ENCODE measurements around the gene CPM. TPM values are rescaled to one million over a fixed set of nuclear protein-coding genes. Genes with fewer than 3 reads are reported as not detected.

CPM gene
- total and polyA plus RNA-seq, 3 experiments from 2014 or later = 0.26 to 1.9 (median 1.6) TPM

Other genes starting within 250 kb of the CPM start
- 100 to 1,000 TPM; 120 to 132 TPM for gene NUP107, start 246.2 kb downstream of the CPM start, total RNA-seq
- gene NUP107, start 246.2 kb downstream of the CPM start, polyA plus RNA-seq = 25.3 TPM
- 1 to 10 TPM; 4.0 to 5.1 TPM for gene SLC35E3, start 187.0 kb downstream of the CPM start, total RNA-seq
- 13.4 TPM for gene SLC35E3, start 187.0 kb downstream of the CPM start, polyA plus RNA-seq
- gene MDM2, start 125.0 kb downstream of the CPM start, total RNA-seq = 100 to 1,000 TPM; 237 to 246 TPM
- gene MDM2, start 125.0 kb downstream of the CPM start, polyA plus RNA-seq = 25.4 TPM